Activated CD4-positive, alpha-beta T cell treated with anti-CD3 and anti-CD28 coated beads for 4 hours (primary cell): ENCODE results near the gene HSD11B1L.
A peak's percentile ranks its signal among the peaks of the same experiment; 100 is the strongest.
"Not testable (repeated sequence)": the region's sequence is repeated elsewhere in the genome, so short reads cannot be mapped to it uniquely, and the experiment has no call there.

ENCODE experiments used
- DNase-seq, 2 donors: peaks; one replicate each; pipeline ENCODE4 v3.0.0-alpha.2; 2020

Gene HSD11B1L

GRCh38 chr19:5688262-5688881 lies 7.5 kb downstream of the HSD11B1L start:
- not testable (repeated sequence) for DNase-seq

GRCh38 chr19:5690125-5690954 lies 9.5 kb downstream of the HSD11B1L start, which contains the start of gene RPL36:
Gene RPL36 (plus strand): TSS chr19:5690295. CDS start chr19:5690508, 213 bp downstream.
- DNase-seq, result peak; percentile 98 to 99

- peak; percentile 67 to 81 for DNase-seq
Observed at GRCh38 chr19:5690955-5691821, 10.4 kb downstream of the HSD11B1L start.

GRCh38 chr19:5691822-5692722 lies 11.2 kb downstream of the HSD11B1L start:
- no peak for DNase-seq

- DNase-seq, result no peak
Observed at GRCh38 chr19:5692723-5693194, 11.9 kb downstream of the HSD11B1L start.

- DNase-seq, result no peak
Observed at GRCh38 chr19:5693195-5694166, 12.7 kb downstream of the HSD11B1L start.

- no peak for DNase-seq
Observed at GRCh38 chr19:5694167-5694955, 13.5 kb downstream of the HSD11B1L start.

- no peak for DNase-seq
Observed at GRCh38 chr19:5694956-5695648, 14.3 kb downstream of the HSD11B1L start.

- no peak for DNase-seq
Observed at GRCh38 chr19:5695649-5696195, 14.9 kb downstream of the HSD11B1L start.

GRCh38 chr19:5696196-5697021 lies 15.6 kb downstream of the HSD11B1L start:
- DNase-seq, result no peak

GRCh38 chr19:5697022-5697889 lies 16.4 kb downstream of the HSD11B1L start:
- DNase-seq, result no peak

- no peak for DNase-seq
Observed at GRCh38 chr19:5697890-5698634, 17.2 kb downstream of the HSD11B1L start.

GRCh38 chr19:5698635-5699422 lies 18.0 kb downstream of the HSD11B1L start:
- no peak for DNase-seq

- no peak for DNase-seq
Observed at GRCh38 chr19:5700455-5701092, 19.7 kb downstream of the HSD11B1L start.

GRCh38 chr19:5702053-5702410 lies 21.2 kb downstream of the HSD11B1L start:
- DNase-seq, result not testable (repeated sequence)
